Pancreas (tissue), 10 donors: ENCODE measurements around the gene VPS26C. TPM values are rescaled to one million over a fixed set of nuclear protein-coding genes. Genes with fewer than 3 reads are reported as not detected.

Experiments used
- ATAC-seq, 4 donors: fragments of 200-7000 bp; cut with Tn5 transposase; one replicate each; pipeline versions ENCODE4 v1.8.0 to v1.9.1; 2020; ENCODE audit warnings: mild to moderate bottlenecking in 4 of 4, moderate library complexity in 4 of 4
- DNase-seq, 6 donors: peaks; one replicate each; pipeline ENCODE4 v3.0.0-alpha.2; 2020
- FAIRE-seq: peaks from 2 replicates; lab custom pipeline; 2012; peaks lifted over from hg19 to GRCh38; lab: Jason Lieb, UNC
- H3K27ac ChIP-seq, 4 donors: fragments of 200-600 bp; sonication (generic); 1 replicate in 3 of 4; 2 replicates in 1 of 4; pipeline versions ENCODE4 v1.5.0 to v1.8.0; 2020
- H3K27me3 ChIP-seq, 4 donors: fragments of 200-600 bp; one replicate each; pipeline ENCODE4 v1.8.0; 2021
- H3K36me3 ChIP-seq, 3 donors: fragments of 200-600 bp; sonication (generic) in 1 of 3; one replicate each; pipeline versions ENCODE4 v1.5.0 to v1.8.0; 2020 to 2021
- H3K4me1 ChIP-seq, 3 donors: fragments of 200-600 bp; one replicate each; pipeline ENCODE4 v1.8.0; 2021
- H3K4me3 ChIP-seq, 4 donors: fragments of 200-600 bp; sonication (generic) in 2 of 4; one replicate each; pipeline versions ENCODE4 v1.5.0 to v1.8.0; 2020 to 2021
- H3K9me3 ChIP-seq, 4 donors: fragments of 200-600 bp; one replicate each; pipeline ENCODE4 v1.8.0; 2021
- CTCF ChIP-seq, 4 donors: fragments of 200-600 bp; sonication (generic) in 3 of 4; IDR thresholded peaks; one replicate each; pipeline versions ENCODE4 v1.5.0 to v1.8.0; 2021; ENCODE audit warnings: antibody characterized with exemption in 4 of 4
- WGBS, 2 donors: extraction: QIAGEN DNeasy Blood & Tissue Kit; methylation state at CpG; one replicate each; pipeline ENCODE4 v1.1.7; 2013; 5-methylcytosine and 5-hydroxymethylcytosine counted together
- intact Hi-C, 3 donors: fragments of 100-400 bp; cut with DNase I; formaldehyde crosslinking; loops; one replicate each; pipeline versions ENCODE4 v1.11.1 to v1.14.2; 2022
- polyA plus RNA-seq, 2 donors: library from polyadenylated mRNA; stranded (reverse); fragments of 200-250 nt; gene quantifications; one replicate each; pipeline ENCODE4 v1.2.3, GENCODE V29; 2013
- total RNA-seq, 6 donors: library from RNA; stranded (reverse); fragmentation: NEBNext Ultra II Directional in 4 of 6; extraction: Animal tissue kit (Norgen Biotek cat#: 25700) in 4 of 6; gene quantifications; one replicate each; pipeline versions ENCODE4 v1.2.1 to v1.2.4, GENCODE V29; 2021 to 2023
- donor health status: healthy with polysubstance abuse.
- donor health status: DM: no; HTN: no; CAD: no; lungs with moderate emphysema.
- donor health status: DM: no; HTN: no; CAD: no.
- donor health status: control.
- donor health status: control.
- donor health status: Bipolar disorder and iron deficiency.
- donor health status: DM: yes; HTN: yes; CAD: no.
- donor health status: DM: no; HTN: no; CAD: no.
- donor health status: DM: no; HTN: no; CAD: no.
- donor health status: DM: yes; HTN: yes; CAD: no.

Gene VPS26C
- total and polyA plus RNA-seq, 8 donors: 8.5 to 29.9 (median 21.0) TPM

GRCh38 chr21:37264808-37265207, 2.3 kb downstream of the VPS26C start:
- TF ChIP-seq CTCF (IDR thresholded peaks at IDR 0.05): no peak
- no peak for FAIRE-seq
- Histone ChIP-seq H3K27me3 (no peaks in the 10 kb centered on the region), H3K36me3 (no peaks in the 10 kb centered on the region), H3K9me3 (no peaks in the 10 kb centered on the region), H3K27ac (no peak overlapping the region), H3K4me3 (no peak overlapping the region), H3K4me1 (peaks cover 0 to 26% (median 8%) of the 10 kb centered on the region in 3 donors)
- no peak for DNase-seq
- intact Hi-C loops: loop anchor here in 2 of 3 donors (5.0 to 10.0 kb wide), 2 partner anchors 100 to 102 kb away; partner anchors contain the start of gene DYRK1A (in 2 of the 2)
- WGBS, 2 donors: 85 to 86% methylated on average over 4 of the region's 4 CpGs
- no peak for ATAC-seq

- WGBS, 2 donors: 84 to 85% methylated on average over 6 of the region's 6 CpGs
- TF ChIP-seq CTCF (IDR thresholded peaks at IDR 0.05): no peak
Measured at GRCh38 chr21:37263827-37264600, 3.1 kb downstream of the VPS26C start.

DNA sequence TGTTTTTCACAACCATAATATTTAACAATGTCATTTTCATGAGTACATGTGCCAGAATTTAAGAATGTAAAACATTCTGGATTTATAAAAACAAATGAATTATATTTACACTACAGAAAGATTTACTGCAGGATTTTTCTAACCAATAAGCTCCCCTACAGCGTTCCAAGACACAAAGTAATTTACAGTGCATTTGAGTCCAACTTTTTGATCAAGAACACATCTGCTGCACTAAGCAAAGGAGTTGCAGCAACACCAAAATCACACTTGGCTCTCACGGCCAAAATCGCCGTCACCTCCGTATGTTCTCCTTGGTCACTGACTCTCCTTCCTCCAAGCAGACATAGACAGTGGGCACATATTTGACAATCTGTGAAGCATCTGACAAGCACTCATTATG, 7.7 kb downstream of the VPS26C start:
- no peak for FAIRE-seq

More at GRCh38 chr21:37263827-37264600, 3.1 kb downstream of the VPS26C start:
- no peaks in the 10 kb centered on the region for H3K27me3 ChIP-seq
- peaks cover 0 to 28% (median 9%) of the 10 kb centered on the region in 3 donors for H3K4me1 ChIP-seq
- H3K4me3 ChIP-seq: no peak overlapping the region
- DNase-seq: no peak
- FAIRE-seq: no peak
- no peak for ATAC-seq
- intact Hi-C loops: loop anchor here in 1 of 3 donors (10.0 kb wide), 1 partner anchor 101 kb away; the partner anchor contains the start of gene DYRK1A
- H3K9me3 ChIP-seq: no peaks in the 10 kb centered on the region
- H3K36me3 ChIP-seq: no peaks in the 10 kb centered on the region
- H3K27ac ChIP-seq: no peak overlapping the region

DNA sequence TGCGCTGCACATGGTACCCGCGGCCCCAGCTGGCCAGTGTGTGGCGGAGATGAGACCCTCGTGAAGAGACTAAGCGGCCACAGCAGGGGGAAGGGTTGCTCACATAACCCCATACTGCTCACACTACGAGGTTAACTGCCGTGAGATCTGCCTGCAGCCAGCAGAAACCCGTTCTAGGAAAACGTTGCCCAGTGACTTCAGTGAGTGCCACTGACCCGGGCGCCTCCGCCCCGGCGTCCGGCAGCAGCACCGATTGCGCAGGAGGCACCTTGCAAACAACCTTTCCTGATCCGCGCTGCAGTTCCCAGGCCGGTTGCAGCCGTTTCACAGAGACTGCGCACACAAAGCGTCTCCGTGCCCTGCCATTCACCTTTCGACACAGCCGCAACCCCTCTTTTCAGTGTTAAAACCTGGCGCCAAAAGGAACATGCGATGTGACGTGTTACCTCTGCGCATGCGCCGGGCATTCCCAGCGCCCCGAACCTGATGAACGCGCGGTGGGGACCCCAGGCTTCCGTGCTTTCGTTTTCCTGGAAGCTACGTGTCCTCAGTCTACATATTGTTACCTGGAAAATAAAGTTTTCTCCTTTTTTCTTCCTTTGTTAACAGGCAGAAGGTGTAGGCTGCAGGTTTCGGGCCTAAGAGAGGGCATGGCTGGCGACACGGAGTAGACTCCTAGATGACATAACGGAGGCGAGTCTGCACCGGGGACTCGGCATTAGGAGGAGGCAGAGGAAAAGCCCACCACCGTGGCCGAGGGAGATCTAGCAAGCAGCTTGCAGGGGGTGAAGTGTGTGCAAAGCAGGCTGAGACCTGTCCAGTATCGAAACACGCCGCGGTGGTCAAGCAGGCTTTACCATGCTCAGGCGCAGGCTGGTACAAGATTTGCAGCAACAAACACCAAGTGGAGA, 8.9 kb downstream of the VPS26C start:
- ATAC-seq (peak; percentile 66 to 84 (median 81)), FAIRE-seq (no peak), DNase-seq (peak; percentile 30 to 73 (median 56))
- no peaks in the 10 kb centered on the region for H3K9me3 ChIP-seq
- WGBS, 2 donors: 4 to 5% methylated on average over 52 to 55 of the region's 55 CpGs
- H3K4me3 ChIP-seq: peak overlapping the region; percentile 4 to 57 (median 28)
- H3K36me3 ChIP-seq: no peaks in the 10 kb centered on the region
- TF ChIP-seq CTCF (IDR thresholded peaks at IDR 0.05): no peak
- no peaks in the 10 kb centered on the region for H3K27me3 ChIP-seq
- peaks cover 0 to 10% (median 6%) of the 10 kb centered on the region in 3 donors for H3K4me1 ChIP-seq
- intact Hi-C loops: no loop called here
- peak overlapping the region in 2 of 4 donors; percentile 57 to 60 for H3K27ac ChIP-seq

More for the DNA sequence above, 7.7 kb downstream of the VPS26C start:
- WGBS, 2 donors: 90 to 92% methylated on average over 5 of the region's 5 CpGs
- TF ChIP-seq CTCF (IDR thresholded peaks at IDR 0.05): no peak
- no peaks in the 10 kb centered on the region for H3K36me3 ChIP-seq
- peaks cover 0 to 13% (median 6%) of the 10 kb centered on the region in 3 donors for H3K4me1 ChIP-seq
- intact Hi-C loops: no loop called here
- H3K27ac ChIP-seq: no peak overlapping the region
- H3K27me3 ChIP-seq: no peaks in the 10 kb centered on the region
- DNase-seq: no peak
- ATAC-seq: no peak
- H3K9me3 ChIP-seq: no peaks in the 10 kb centered on the region
- H3K4me3 ChIP-seq: no peak overlapping the region
